Progenitor cell of endocrine pancreas (in vitro differentiated cells): ENCODE measurements around the gene SLC16A13. TPM values are rescaled to one million over a fixed set of nuclear protein-coding genes. Genes with fewer than 3 reads are reported as not detected.

Experiments
- DNase-seq: peaks from one replicate; pipeline ENCODE4 v3.0.0; 2021; ENCODE audit warnings: low spot score; ENCODE audit not compliant: unreplicated experiment
- H3K27ac Mint-ChIP-seq: 2 replicates; pipeline ENCODE4 v1.8.0; 2021; ENCODE audit warnings: mild to moderate bottlenecking, moderate library complexity, mixed read lengths
- H3K27me3 Mint-ChIP-seq: 2 replicates; pipeline ENCODE4 v1.8.0; 2021; ENCODE audit warnings: mixed read lengths
- H3K36me3 Mint-ChIP-seq: 2 replicates; pipeline ENCODE4 v1.8.0; 2022; ENCODE audit warnings: mixed read lengths; ENCODE audit not compliant: insufficient read depth
- H3K4me1 Mint-ChIP-seq: 2 replicates; pipeline ENCODE4 v1.8.0; 2021; ENCODE audit warnings: low read depth, mixed read lengths
- H3K4me3 Mint-ChIP-seq: 2 replicates; pipeline ENCODE4 v1.8.0; 2021; ENCODE audit warnings: low read depth, mild to moderate bottlenecking, moderate library complexity, mixed read lengths
- H3K9me3 Mint-ChIP-seq: 2 replicates; pipeline ENCODE4 v1.8.0; 2021; ENCODE audit warnings: low read depth, mixed read lengths
- CTCF ChIP-seq: fragments of 200-600 bp; sonication (generic); IDR thresholded peaks from one replicate; pipeline ENCODE4 v1.5.0; 2021; ENCODE audit warnings: antibody characterized with exemption, mild to moderate bottlenecking; ENCODE audit not compliant: unreplicated experiment
- total RNA-seq: library from RNA; stranded (reverse); gene quantifications from 2 replicates; pipeline ENCODE4 v1.2.1, GENCODE V29; 2021

SLC16A13 gene
- total RNA-seq, 1 donor from 2014 or later, result 20.3 TPM

GRCh38 chr17:7027335-7027734 lies 8.5 kb upstream of the SLC16A13 start:
- no peaks in the 10 kb centered on the region for H3K9me3 Mint-ChIP-seq
- DNase-seq, result no peak
- TF ChIP-seq CTCF, result no peak
- no peaks in the 10 kb centered on the region for H3K4me1 Mint-ChIP-seq
- H3K27me3 Mint-ChIP-seq, result peaks cover 61% of the 10 kb centered on the region
- H3K4me3 Mint-ChIP-seq, result no peak overlapping the region
- H3K36me3 Mint-ChIP-seq, result no peaks in the 10 kb centered on the region
- no peak overlapping the region for H3K27ac Mint-ChIP-seq

GRCh38 chr17:7029096-7029495 lies 6.7 kb upstream of the SLC16A13 start:
- Mint-ChIP-seq H3K4me1 (no peaks in the 10 kb centered on the region), H3K9me3 (no peaks in the 10 kb centered on the region), H3K27ac (no peak overlapping the region), H3K27me3 (peaks cover 46% of the 10 kb centered on the region), H3K4me3 (no peak overlapping the region), H3K36me3 (no peaks in the 10 kb centered on the region)
- no peak for TF ChIP-seq CTCF
- DNase-seq, result no peak

GRCh38 chr17:7029659-7030058 lies 6.2 kb upstream of the SLC16A13 start:
- peaks cover 41% of the 10 kb centered on the region for H3K27me3 Mint-ChIP-seq
- DNase-seq, result no peak
- H3K36me3 Mint-ChIP-seq, result no peaks in the 10 kb centered on the region
- H3K4me1 Mint-ChIP-seq, result no peaks in the 10 kb centered on the region
- H3K27ac Mint-ChIP-seq, result no peak overlapping the region
- TF ChIP-seq CTCF, result no peak
- no peaks in the 10 kb centered on the region for H3K9me3 Mint-ChIP-seq
- H3K4me3 Mint-ChIP-seq, result no peak overlapping the region

GRCh38 chr17:7034955-7035590 lies 742 bp upstream of the SLC16A13 start:
- Mint-ChIP-seq H3K36me3 (no peaks in the 10 kb centered on the region), H3K4me3 (peak overlapping the region; percentile 95), H3K27ac (peak overlapping the region; percentile 94)

GRCh38 chr17:7038025-7038862 lies 2.4 kb downstream of the SLC16A13 start:
- no peaks in the 10 kb centered on the region for H3K9me3 Mint-ChIP-seq
- peaks cover 23% of the 10 kb centered on the region for H3K27me3 Mint-ChIP-seq
- peak overlapping the region; percentile 36 for H3K4me3 Mint-ChIP-seq
- H3K36me3 Mint-ChIP-seq, result no peaks in the 10 kb centered on the region
- DNase-seq, result no peak
- H3K4me1 Mint-ChIP-seq, result peaks cover 16% of the 10 kb centered on the region
- TF ChIP-seq CTCF, result no peak
- peak overlapping the region; percentile 63 for H3K27ac Mint-ChIP-seq

More at GRCh38 chr17:7034955-7035590, 742 bp upstream of the SLC16A13 start:
- H3K27me3 Mint-ChIP-seq, result peaks cover 9% of the 10 kb centered on the region
- peaks cover 16% of the 10 kb centered on the region for H3K4me1 Mint-ChIP-seq
- no peak for DNase-seq
- no peaks in the 10 kb centered on the region for H3K9me3 Mint-ChIP-seq
- TF ChIP-seq CTCF, result no peak
